Metanephros (tissue), 1 donor: Measurements from ENCODE around the gene PNISR. TPM values are rescaled to one million over a fixed set of nuclear protein-coding genes. Genes with fewer than 3 reads are reported as not detected.

ENCODE experiments used
- total RNA-seq: library from RNA; depleted of rRNA; stranded (reverse); fragments of >200 nt; gene quantifications from one replicate; pipeline ENCODE4 v1.2.3, GENCODE V29; 2014

Gene PNISR
- 175 TPM for total RNA-seq

GRCh38 chr6:99424761-99425646 is at the start of gene PNISR:
PNISR (minus strand) TSS chr6:99425308; CDS start chr6:99414659, 10,649 bp downstream.

GRCh38 chr6:99393698-99394531 is 31.2 kb downstream of the PNISR start, which contains the start of gene COQ3:
COQ3 (minus strand) TSS chr6:99394195; CDS start chr6:99394179, 16 bp downstream.

GRCh38 chr6:99349171-99350141 is 75.7 kb downstream of the PNISR start, which contains the start of gene FAXC:
FAXC (minus strand) TSS chr6:99349674; CDS start chr6:99349372, 302 bp downstream.

Other genes with a start within 250 kb of the PNISR start
- 2.4 TPM for gene FAXC, start 75.6 kb downstream of the PNISR start, total RNA-seq
- 6.1 TPM for gene COQ3, start 31.1 kb downstream of the PNISR start, total RNA-seq
- 13.3 TPM for gene USP45, start 90.1 kb upstream of the PNISR start, total RNA-seq
- gene CCNC, start 143.4 kb upstream of the PNISR start, total RNA-seq: 45.7 TPM
- not detected for gene PRDM13, start 181.5 kb upstream of the PNISR start, total RNA-seq